HG03457 (cell line): ENCODE results near the gene GPR142.

ENCODE experiments used
- ATAC-seq: cut with Tn5 transposase; IDR thresholded peaks from one replicate; pipeline ENCODE4 v1.9.1; 2021; ENCODE audit warnings: moderate number of reproducible peaks; ENCODE audit not compliant: unreplicated experiment

The GPR142 gene

DNA sequence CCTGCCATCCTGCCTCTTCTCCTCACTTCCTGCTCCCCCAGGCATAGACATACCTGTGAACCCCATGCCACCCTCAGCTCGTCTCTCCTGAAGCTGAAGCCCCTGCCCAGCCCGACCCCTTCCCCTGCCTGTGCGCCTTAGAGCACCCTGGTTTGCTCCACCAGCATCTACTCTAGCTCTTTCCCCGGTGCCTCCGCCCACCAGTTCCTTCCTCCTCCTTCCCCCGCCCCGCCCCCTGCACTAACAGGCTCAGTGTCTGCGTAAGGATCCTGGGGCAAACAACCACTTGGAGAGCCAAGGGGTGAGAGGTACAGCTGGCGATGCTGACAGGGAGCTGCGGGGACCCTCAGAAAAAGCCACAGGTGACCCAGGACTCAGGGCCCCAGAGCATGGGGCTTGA is 1.9 kb downstream of the GPR142 start:
- no peak for ATAC-seq

DNA sequence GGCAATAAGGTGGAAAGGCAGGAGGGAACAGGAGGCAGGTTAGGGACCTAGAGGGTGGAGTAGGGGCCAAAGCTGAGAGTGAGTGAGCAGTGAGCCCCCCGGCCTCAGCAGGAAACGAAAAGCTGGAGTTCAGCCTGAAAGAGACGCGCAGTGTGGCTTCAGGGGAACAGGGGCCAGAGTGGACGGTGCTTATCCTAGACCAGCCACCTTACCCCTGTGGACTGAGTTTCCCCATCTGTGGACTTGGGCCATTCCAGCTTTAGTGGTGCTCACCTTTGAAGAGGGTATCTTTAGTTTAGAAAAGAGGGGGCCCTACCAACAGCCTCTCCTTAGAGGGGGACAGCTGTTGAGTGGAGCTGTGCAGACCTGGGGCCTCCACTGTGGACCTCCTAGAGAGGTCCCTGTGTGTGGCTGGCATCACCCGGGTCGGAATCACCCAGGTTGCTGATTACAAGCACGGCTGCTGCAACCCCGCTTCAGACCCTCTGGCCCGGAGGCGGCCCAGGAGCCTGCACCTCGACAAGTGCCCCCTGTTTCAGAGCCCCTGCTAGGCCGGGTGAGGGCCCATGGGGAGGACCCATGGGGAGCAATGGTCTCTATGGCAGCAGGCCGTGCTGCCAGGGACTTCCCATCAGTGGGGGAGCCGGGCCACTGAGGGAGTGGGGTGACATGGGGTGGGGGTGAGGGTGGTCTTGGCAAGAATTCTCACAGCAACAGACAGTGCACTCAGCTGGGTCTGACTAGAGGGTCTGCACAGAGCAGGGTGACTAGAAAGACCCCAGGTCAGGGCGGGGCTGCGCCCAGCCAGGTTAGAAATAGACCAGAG is 2.6 kb downstream of the GPR142 start:
- no peak for ATAC-seq

DNA sequence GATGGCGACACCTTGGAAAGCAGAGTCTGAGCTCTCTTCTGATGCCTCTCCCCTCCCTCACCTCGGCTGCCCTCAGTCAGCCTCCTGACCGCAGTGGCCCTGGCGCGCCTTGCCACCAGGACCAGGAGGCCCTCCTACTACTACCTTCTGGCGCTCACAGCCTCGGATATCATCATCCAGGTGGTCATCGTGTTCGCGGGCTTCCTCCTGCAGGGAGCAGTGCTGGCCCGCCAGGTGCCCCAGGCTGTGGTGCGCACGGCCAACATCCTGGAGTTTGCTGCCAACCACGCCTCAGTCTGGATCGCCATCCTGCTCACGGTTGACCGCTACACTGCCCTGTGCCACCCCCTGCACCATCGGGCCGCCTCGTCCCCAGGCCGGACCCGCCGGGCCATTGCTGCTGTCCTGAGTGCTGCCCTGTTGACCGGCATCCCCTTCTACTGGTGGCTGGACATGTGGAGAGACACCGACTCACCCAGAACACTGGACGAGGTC is 4.4 kb downstream of the GPR142 start:
- ATAC-seq, result no peak

DNA sequence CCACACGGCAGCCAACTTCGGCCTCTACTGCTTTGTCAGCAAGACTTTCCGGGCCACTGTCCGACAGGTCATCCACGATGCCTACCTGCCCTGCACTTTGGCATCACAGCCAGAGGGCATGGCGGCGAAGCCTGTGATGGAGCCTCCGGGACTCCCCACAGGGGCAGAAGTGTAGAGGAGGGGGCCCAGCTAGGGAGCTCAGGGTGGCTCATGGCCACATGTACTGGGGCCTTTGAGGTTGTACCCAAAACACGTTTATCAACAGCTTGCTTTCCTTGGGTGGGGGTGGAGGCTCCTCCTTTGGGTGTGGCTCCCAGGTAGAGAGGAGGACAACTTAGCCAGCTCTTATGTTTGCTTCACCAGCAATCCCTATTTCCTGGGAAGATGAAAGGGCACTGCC is 5.1 kb downstream of the GPR142 start:
- ATAC-seq, result no peak

DNA sequence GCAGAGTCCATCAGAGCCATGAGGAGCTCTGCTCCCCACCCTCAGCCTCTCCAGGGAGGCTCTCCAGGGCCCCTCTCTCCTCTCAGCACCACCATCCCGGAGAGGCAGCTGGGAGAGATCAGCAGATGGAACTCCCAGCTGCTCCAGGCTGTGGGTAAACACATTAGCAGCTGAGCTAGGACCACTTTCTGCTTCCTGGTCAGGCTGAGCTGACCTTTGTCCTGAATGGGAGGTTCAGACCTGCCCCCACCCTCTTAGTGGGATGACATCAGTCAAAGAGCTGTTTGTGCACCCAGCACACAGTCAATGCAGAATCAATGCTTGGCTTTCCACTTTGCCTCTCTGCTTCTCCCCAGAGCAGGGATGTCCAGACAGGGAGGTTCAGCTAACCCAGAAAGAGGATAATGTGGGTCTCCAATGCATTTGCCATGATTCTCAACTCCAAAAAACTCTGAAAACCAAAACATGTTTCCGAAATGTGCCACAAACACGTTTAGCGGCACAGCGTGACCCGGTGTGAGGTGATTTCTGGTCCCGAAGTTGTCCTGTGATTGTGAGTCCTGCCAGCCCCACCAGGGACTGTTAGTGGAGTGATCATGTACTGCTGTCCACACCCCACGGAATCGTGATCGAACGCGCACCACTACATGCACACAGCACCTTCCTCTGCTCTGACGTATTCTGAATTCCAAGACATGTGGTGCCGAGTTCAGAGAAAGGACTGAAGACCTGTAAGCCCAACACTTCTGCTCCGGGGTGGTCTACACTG is 6.7 kb downstream of the GPR142 start:
- ATAC-seq, result no peak

- no peak for ATAC-seq
Observed at GRCh38 chr17:74374858-74375257, 7.6 kb downstream of the GPR142 start.

DNA sequence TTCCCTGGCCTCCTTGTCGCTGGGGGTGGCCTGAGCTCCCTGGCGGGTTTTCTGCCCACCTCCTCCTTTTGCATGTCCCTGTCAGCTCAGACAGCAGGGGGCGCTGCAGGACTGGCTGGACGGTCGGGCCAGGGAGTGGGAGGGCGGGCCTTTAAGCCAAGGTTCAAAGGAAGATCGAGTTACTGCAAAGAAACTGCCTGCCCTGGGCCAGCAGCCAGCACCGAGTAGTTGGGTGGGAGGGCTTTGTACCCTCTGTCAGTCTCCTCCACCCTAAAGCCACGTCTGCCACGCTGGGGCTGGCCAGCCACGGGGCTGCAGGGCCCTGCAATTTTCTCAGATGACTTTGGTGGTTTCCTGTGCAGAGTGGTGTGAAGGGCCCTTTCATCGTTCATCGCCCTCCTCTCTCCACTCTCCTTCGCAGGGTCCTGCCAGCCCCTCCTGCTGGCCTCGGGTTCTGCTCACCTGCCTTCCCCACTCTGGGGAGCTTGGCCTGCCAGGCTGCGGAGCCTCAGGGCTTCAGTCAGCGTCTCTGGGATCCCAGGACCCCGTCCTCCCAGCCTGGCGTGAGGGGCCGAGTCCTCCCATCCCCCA is 12.3 kb downstream of the GPR142 start:
- ATAC-seq, result no peak

DNA sequence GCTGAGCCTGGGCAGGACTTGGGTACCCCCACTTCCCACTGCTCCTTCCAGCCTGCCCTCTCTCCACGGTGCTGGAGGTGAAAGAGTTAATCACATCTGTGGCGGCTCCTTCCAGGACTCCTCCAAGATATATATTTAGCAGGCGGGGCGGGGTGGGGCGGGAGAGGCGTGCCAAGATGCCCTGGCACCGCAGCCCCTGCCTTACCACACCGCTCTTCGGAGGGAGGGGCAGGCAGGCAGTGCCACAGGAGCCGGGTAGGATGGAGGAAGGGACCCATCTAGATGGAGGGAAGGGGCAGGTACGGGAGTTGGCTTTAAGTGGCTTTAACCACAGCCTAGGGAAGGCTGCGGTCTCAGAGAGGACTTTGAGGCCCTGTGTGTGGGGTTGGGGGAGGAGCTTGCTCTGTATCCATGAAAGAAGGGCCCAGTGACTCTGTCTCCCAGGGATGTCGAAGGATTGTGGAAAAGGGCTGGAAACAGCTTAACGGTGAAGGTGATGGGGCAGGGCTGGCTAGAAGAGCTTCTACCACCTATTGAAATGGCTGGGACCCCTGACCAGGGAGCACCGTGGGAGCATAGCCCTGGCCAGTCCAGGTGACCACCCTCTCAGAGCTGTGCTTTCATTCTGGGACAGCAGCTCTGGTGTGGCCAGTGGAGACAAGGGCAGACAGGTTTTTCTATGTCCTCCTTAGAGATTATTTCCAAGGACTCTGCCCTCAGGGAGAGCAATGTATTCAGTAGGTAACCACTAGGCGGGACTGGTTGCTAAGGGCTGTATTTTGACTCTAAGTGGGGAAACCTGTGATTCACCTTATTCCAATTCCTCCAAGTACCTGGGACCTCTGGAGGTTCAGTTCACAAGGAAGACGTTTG is 13.0 kb downstream of the GPR142 start:
- no peak for ATAC-seq

- no peak for ATAC-seq
Observed at GRCh38 chr17:74380959-74381808, 13.9 kb downstream of the GPR142 start.

GRCh38 chr17:74383141-74383540 is 15.8 kb downstream of the GPR142 start:
- no peak for ATAC-seq

DNA sequence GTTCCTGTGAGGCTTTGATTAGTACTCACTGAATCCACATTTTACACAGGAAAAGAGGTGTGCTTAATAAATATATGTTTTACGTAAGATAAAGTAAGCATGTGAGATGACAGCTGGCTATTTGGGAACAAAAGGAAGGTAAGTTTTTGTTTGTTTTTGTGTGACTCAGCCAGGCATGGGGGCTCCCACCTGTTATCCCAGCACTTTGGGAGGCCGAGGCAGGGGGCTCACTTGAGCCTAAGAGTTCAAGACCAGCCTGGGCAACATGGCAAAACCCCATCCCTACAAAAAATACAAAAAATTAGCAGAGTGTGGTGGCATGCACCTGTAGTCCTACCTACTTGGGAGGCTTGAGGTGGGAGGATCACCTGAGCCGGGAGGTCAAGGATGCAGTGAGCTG is 17.9 kb downstream of the GPR142 start:
- no peak for ATAC-seq

DNA sequence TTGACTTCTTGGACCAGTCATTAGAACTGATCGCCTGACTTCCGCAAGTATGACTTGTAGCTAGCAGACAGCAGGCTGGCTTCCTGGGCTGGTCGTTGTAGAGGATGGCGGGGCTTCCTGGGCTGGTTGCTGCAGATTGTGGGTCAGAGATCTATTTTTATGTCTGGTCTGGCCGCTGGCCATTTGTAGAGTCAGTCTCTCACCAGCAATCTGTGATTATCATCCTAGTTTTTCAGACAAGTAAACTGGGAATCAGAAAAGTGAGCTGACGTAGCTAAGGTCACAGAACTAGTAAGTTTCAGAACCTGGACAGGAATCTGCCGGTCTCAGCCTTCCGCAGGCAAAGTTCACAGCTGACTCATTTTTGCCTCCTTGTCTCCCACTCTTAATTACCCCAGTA is 19.1 kb downstream of the GPR142 start:
- no peak for ATAC-seq

DNA sequence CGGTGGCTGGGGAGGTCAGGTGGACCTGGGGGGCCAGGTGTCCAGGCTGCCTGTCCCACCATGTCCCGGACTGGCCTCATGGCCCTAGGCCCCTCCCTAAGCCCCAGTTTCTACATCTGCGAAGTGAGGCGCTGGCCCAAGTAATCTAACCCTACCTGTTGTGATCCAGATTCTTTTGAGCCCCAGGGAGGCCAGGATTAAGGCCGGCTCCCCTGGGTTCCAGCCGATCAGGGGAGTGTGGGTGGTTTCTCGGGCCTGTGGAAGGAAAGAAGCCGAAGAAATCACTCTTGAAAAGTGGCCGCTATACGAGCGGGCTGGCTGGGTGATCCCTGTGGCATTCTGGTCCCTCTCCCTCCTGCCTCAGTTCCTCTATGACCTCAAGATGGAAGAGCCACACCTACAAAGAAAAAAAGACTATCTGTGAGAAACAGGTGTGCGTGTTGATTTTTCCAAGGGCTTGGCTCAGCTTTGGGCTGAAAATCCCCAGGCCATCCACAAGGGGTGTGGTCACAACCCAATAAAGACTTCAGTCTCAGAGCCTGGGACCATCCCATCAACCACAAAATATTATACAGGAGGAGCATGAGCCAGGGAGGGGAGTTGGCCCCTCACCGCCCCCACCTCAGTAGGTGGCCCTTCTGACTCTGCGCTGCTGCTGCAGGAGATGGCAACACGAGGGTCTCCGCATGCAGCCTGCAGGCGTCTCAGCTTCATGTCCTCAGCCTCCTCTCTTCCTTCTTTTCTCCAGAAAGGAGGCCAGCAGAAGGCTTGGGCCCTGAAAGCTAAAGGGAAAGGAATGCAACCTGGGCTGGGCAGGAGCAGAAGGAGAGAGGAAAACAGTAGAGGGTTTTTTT is 20.3 kb downstream of the GPR142 start:
- no peak for ATAC-seq

- no peak for ATAC-seq
Observed at GRCh38 chr17:74389084-74389753, 21.9 kb downstream of the GPR142 start.

DNA sequence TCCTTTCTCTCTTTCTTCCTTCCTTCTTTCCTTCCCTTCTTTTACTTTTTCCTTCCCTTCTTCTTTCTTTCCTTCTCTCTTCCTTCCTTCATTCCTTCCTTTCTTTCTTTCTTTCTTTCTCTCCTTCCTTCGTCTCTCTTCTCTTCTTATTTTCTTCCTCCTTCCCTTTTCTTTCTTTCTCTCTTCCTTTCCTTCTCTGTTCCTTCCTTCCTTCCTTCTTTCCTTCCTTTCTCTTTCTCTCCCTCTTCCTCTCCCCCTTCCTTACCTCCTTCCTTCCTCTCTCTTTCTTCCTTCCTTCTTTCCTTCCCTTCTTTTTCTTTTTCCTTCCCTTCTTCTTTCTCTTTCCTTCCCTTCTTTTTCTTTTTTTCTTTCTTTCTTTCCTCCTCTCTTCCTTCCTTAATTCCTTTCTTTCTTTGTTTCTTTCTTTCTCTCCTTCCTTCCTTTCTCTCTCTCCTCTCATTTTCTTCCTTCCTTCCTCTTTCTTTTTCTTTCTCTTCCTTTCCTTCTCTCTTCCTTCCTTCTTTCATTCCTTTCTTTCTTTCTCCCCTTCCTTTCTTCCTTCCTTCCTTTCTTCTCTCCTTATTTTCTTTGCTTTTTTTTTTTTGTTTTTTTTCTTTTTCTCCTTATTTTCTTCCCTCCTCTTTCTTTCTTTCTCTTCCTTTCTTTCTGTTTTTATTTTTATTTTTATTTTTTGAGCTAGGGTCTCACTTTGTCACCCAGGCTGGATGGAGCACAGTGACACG is 22.8 kb downstream of the GPR142 start:
- ATAC-seq, result no peak

DNA sequence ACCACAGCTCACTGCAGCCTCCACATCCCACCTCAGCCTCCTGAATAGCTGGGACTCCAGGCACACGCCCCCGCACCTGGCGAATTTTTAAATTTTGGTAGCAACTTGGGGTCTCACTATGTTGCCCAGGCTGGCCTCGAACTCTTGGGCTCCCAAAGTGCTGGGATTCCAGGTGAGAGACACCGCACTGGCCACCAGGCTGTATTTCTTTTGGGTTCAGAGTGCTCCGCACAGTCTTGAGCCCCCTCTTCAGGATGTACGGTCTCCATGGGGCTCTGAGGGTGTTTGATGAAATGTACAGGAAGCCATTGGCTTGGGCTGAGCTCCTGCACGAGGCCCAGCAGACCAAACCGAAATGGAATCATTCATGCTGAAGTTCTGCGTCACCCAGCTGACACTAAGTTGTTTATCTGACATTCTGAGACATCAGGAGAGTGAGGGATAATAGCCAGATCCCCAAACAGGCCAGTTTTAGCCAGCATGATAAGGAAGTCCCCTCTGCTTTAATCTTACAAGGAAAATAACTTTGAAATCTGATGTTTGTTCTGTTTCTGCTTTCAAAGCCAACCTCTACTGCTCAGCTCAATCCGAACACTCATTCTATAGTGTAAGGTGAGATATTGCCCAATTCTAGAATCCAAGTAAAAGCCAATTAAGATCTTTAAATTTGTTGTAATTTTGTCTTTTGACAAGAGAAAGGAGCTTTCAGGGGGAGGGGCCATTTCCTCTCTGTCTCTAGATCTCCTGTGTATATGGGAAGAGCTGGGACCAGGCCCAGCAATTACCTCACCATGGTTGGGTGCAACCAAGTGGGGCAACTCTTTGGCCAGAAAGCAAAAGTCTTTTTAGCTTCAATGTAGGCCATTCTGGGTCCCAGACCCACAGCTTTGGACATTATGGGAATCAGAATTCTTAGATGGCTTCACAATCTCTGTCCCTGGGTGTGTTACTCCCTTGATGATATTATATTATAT is 23.7 kb downstream of the GPR142 start:
- ATAC-seq, result no peak

- ATAC-seq, result no peak
Observed at GRCh38 chr17:74391771-74392170, 24.5 kb downstream of the GPR142 start.
